Endothelial cell of umbilical vein (primary cell): ENCODE measurements around the gene ABCD1. TPM values are rescaled to one million over a fixed set of nuclear protein-coding genes. Genes with fewer than 3 reads are reported as not detected.

Experiments
- BruUV-seq: library from RNA; stranded (reverse); fragments of 400-500 nt; replicated peaks from 2 replicates; lab custom pipeline; 2021; lab: Mats Ljungman, UMichigan
- CTCF ChIA-PET: fragments of 300-600, 350-600 bp; sonication (Branson Sonifier 250); formaldehyde crosslinking; loops from one replicate; lab custom pipeline; 2021; ENCODE audit warnings: antibody characterized with exemption, inconsistent platforms; lab: Charles Lee
- POLR2A ChIA-PET: fragments of 300-600, 350-600 bp; sonication (Branson Sonifier 250); formaldehyde crosslinking; loops from one replicate; lab custom pipeline; 2021; ENCODE audit warnings: antibody characterized with exemption, inconsistent platforms; lab: Charles Lee
- DNase-seq: peaks from one replicate; pipeline ENCODE4 v3.0.0-alpha.2; 2011; ENCODE audit warnings: low read depth, low spot score
- FAIRE-seq: peaks from 2 replicates; lab custom pipeline; 2011; peaks lifted over from hg19 to GRCh38; lab: Jason Lieb, UNC
- H2AFZ ChIP-seq: 2 replicates; pipeline ENCODE4 v1.6.0; 2012; ENCODE audit warnings: low read depth, low read length, control low read depth, inconsistent platforms
- H3K27ac ChIP-seq: 2 replicates; pipeline ENCODE4 v1.5.1; 2011; ENCODE audit warnings: low read depth, mild to moderate bottlenecking, control low read depth, low read length, moderate library complexity; ENCODE audit not compliant: insufficient read depth
- H3K27me3 ChIP-seq, 2 experiments: 2 replicates each; pipeline versions ENCODE4 v1.6.0 to v1.6.1; 2011; ENCODE audit warnings: low read length in 2 of 2, mixed read lengths in 1 of 2; ENCODE audit not compliant: control insufficient read depth in 2 of 2, insufficient read depth in 2 of 2
- H3K36me3 ChIP-seq, 2 experiments: 2 replicates in 1 of 2; 3 replicates in 1 of 2; pipeline ENCODE4 v1.5.1; 2011; ENCODE audit warnings: low read length in 2 of 2, mild to moderate bottlenecking in 1 of 2, moderate library complexity in 1 of 2; ENCODE audit not compliant: control insufficient read depth in 2 of 2, insufficient read depth in 2 of 2; ENCODE audit errors: extremely low read depth in 1 of 2
- H3K4me1 ChIP-seq: 3 replicates; pipeline ENCODE4 v1.5.1; 2011; ENCODE audit warnings: mild to moderate bottlenecking, low read length; ENCODE audit not compliant: control insufficient read depth, insufficient read depth; ENCODE audit errors: extremely low read depth
- H3K4me2 ChIP-seq: 2 replicates; pipeline ENCODE4 v1.6.1; 2011; ENCODE audit warnings: low read length, control low read depth, mixed read lengths; ENCODE audit not compliant: insufficient read depth
- H3K4me3 ChIP-seq, 3 experiments: fragments of 200-600 bp in 1 of 3; sonication (generic), shearing (Covaris generic) in 1 of 3; replicated peaks in 1 of 3; 2 replicates each; pipeline ENCODE4 v1.5.1; 2011 to 2016; ENCODE audit warnings: control low read depth in 3 of 3, low read length in 3 of 3, mild to moderate bottlenecking in 2 of 3, inconsistent platforms in 1 of 3, low read depth in 1 of 3, moderate library complexity in 1 of 3; ENCODE audit not compliant: insufficient read depth in 1 of 3
- H3K79me2 ChIP-seq: 2 replicates; pipeline ENCODE4 v1.6.0; 2012; ENCODE audit warnings: low read length, inconsistent platforms; ENCODE audit not compliant: control insufficient read depth, insufficient read depth
- H3K9ac ChIP-seq: replicated peaks from 2 replicates; pipeline ENCODE3; 2011; ENCODE audit warnings: low read length, control low read depth; ENCODE audit not compliant: insufficient read depth; ENCODE audit errors: extremely low read depth
- H3K9me1 ChIP-seq: replicated peaks from 3 replicates; pipeline ENCODE4 v1.6.0; 2011; ENCODE audit warnings: mild to moderate bottlenecking, low read length; ENCODE audit not compliant: control insufficient read depth, insufficient read depth; ENCODE audit errors: extremely low read depth
- H3K9me3 ChIP-seq: replicated peaks from 2 replicates; pipeline ENCODE4 v1.5.1; 2012; ENCODE audit warnings: low read length, inconsistent platforms; ENCODE audit not compliant: control insufficient read depth, insufficient read depth
- H4K20me1 ChIP-seq: replicated peaks from 2 replicates; pipeline ENCODE3; 2011; ENCODE audit warnings: mild to moderate bottlenecking, low read length; ENCODE audit not compliant: control insufficient read depth, insufficient read depth; ENCODE audit errors: extremely low read depth
- CTCF ChIP-seq, 2 donors: IDR thresholded peaks; 1 replicate in 1 of 2; 2 replicates in 1 of 2; pipeline ENCODE4 v1.5.1; 2011; ENCODE audit warnings: low read length in 2 of 2, mild to moderate bottlenecking in 2 of 2, moderate library complexity in 2 of 2, control low read depth in 1 of 2, inconsistent platforms in 1 of 2, low read depth in 1 of 2; ENCODE audit not compliant: insufficient read depth in 1 of 2; ENCODE audit errors: extremely low read depth in 1 of 2
- FOS ChIP-seq: IDR thresholded peaks from 2 replicates; pipeline ENCODE4 v1.6.1; 2011; ENCODE audit warnings: mild to moderate bottlenecking, low read length, moderate library complexity, borderline replicate concordance; ENCODE audit not compliant: insufficient read depth
- GATA2 ChIP-seq: IDR thresholded peaks from 2 replicates; pipeline ENCODE4 v1.7.0; 2011; ENCODE audit warnings: low read depth, mild to moderate bottlenecking, moderate library complexity, mixed read lengths, low read length; ENCODE audit not compliant: insufficient read length, insufficient read depth
- JUN ChIP-seq: IDR thresholded peaks from 2 replicates; pipeline ENCODE4 v1.6.1; 2011; ENCODE audit warnings: borderline replicate concordance, low read depth; ENCODE audit not compliant: insufficient read length, insufficient read depth
- MAX ChIP-seq: IDR thresholded peaks from 2 replicates; pipeline ENCODE4 v1.6.1; 2011; ENCODE audit not compliant: insufficient read depth, insufficient read length
- POLR2A ChIP-seq: IDR thresholded peaks from 2 replicates; pipeline ENCODE4 v1.6.1; 2012; ENCODE audit warnings: low read depth, mild to moderate bottlenecking, control low read depth, low read length
- POLR2AphosphoS5 ChIP-seq: IDR thresholded peaks from 2 replicates; pipeline ENCODE4 v1.6.1; 2012; ENCODE audit warnings: low read depth, mild to moderate bottlenecking, control low read depth, low read length, moderate library complexity; ENCODE audit not compliant: insufficient read depth
- dilution Hi-C: fragments of 300-500 bp; cut with MboI; formaldehyde crosslinking; loops from one replicate; pipeline ENCODE4 v1.15.0; 2019; ENCODE audit warnings: low sequenced_read_pairs; ENCODE audit not compliant: extremely low pct_ligation_motif_present
- intact Hi-C: fragments of 100-400 bp; cut with micrococcal nuclease; formaldehyde crosslinking; loops from one replicate; pipeline ENCODE4 v1.10.0; 2022
- polyA plus RNA-seq, 4 experiments: library from polyadenylated mRNA; depleted of rRNA in 3 of 4; stranded (reverse) in 3 of 4; unstranded in 1 of 4; fragments of >200 nt; gene quantifications; 2 replicates each; pipeline versions ENCODE4 v1.2.1 to v1.2.3, GENCODE V29; 2011 to 2012; ENCODE audit warnings: missing spikeins in 1 of 4
- total RNA-seq: library from RNA; stranded (reverse); gene quantifications from 2 replicates; pipeline ENCODE4 v1.2.3, GENCODE V29; 2021

ABCD1 gene
- total and polyA plus RNA-seq, 2 donors (not counting 3 experiments of a cell fraction or from before 2014, with no cell fraction given): 9.1 to 12.9 TPM

- Histone ChIP-seq H3K9me1 (no peaks in the 10 kb centered on the region), H3K4me2 (no peak overlapping the region), H3K9ac (no peak overlapping the region), H3K4me1 (no peaks in the 10 kb centered on the region), H3K27ac (no peak overlapping the region), H3K27me3 (no peaks in the 10 kb centered on the region), H3K79me2 (no peaks in the 10 kb centered on the region), H3K36me3 (peaks cover 0 to 13% of the 10 kb centered on the region in 2 experiments), H4K20me1 (no peaks in the 10 kb centered on the region), H2AFZ (no peak overlapping the region), H3K4me3 (no peak overlapping the region), H3K9me3 (no peaks in the 10 kb centered on the region)
- POLR2A ChIA-PET: no interaction called here
- TF ChIP-seq POLR2A (no peak), FOS (no peak)
- CTCF ChIA-PET: no interaction called here
- no TSS peak for BruUV-seq
- intact Hi-C loops: no loop called here
- DNase-seq (no peak), FAIRE-seq (no peak)
- dilution Hi-C loops: no loop called here
These were observed 58.8 kb downstream of the ABCD1 start for GRCh38 chrX:153783378-153784013.

GRCh38 chrX:153784325-153784967 is 59.8 kb downstream of the ABCD1 start:
- FAIRE-seq (no peak), DNase-seq (no peak)
- BruUV-seq: no TSS peak
- intact Hi-C loops: no loop called here
- Histone ChIP-seq H3K9ac (no peak overlapping the region), H3K79me2 (no peaks in the 10 kb centered on the region), H4K20me1 (no peaks in the 10 kb centered on the region), H3K4me3 (no peak overlapping the region), H2AFZ (no peak overlapping the region), H3K4me1 (no peaks in the 10 kb centered on the region), H3K27me3 (no peaks in the 10 kb centered on the region), H3K36me3 (peaks cover 0 to 14% of the 10 kb centered on the region in 2 experiments), H3K27ac (no peak overlapping the region), H3K9me1 (no peaks in the 10 kb centered on the region), H3K9me3 (no peaks in the 10 kb centered on the region), H3K4me2 (no peak overlapping the region)
- ChIA-PET CTCF (no interaction called here), POLR2A (no interaction called here)
- dilution Hi-C loops: no loop called here
- no peak for TF ChIP-seq MAX
- TF ChIP-seq JUN: no peak
- no peak for TF ChIP-seq FOS
- TF ChIP-seq GATA2: no peak
- TF ChIP-seq POLR2AphosphoS5: no peak
- no peak for TF ChIP-seq CTCF (IDR thresholded peaks at IDR 0.05; ENCODE audit: extremely low read depth in 1 of 2, insufficient read depth in 1 of 2, low read depth in 1 of 2, low read length in 2 of 2)
